Kidney tubule cell (primary cell): ENCODE results near the gene UMODL1.
A peak's percentile ranks its signal among the peaks of the same experiment; 100 is the strongest.

Experiments
- DNase-seq: peaks from one replicate; pipeline ENCODE4 v3.0.0-alpha.2; 2018; ENCODE audit warnings: low spot score

UMODL1 gene

GRCh38 chr21:42151948-42152220, 80.8 kb downstream of the UMODL1 start:
- DNase-seq: no peak

DNA sequence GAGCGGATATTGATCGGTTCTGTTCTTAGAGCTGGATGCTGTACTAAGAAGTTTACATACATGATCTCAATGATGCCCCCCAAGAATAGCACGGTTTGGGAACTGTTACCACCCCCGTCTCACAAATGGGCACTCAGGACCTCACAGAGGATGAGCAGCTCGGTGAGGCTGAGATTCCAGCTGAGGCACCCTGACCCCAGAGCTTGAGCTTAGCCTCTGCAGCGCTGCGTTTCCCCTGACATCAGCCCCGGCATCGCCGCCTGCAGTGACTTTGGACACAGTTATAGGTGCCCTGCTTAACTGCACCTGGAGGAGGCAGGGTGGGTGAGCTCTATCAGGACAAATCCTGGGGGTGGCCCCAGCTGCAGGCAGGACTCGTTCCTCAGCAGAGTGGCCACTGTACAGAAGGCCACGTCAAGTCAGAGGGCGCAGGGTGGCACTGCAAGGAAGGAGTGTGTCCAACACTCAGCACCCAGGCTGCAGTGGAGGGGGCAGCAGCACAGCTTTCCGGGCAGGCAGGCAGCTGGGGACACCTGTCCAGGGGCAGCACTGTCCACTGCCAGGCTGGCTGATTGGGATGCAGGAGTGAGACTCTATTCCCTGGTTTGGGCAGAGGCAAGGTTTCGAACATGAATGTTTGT, 82.0 kb downstream of the UMODL1 start:
- no peak for DNase-seq

DNA sequence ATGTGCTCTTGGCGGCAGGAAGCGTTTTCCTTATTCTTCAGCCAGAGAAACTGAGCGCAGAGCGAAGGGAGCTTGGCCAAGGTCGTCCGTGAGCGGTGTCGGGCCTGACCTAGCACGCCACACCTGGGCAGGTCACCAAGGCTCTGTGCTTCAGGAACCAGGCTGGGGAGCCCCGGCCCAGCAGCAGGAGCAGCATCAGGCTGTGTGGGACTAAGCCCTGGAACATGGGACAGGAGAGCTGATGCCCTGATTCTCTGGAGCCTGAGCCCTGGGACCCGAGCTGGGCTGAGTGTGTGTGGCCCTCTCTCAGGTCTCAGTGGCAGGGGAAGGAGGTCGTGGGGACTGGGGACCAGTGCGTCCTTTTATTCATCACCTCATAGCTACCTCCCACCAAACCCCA, 82.6 kb downstream of the UMODL1 start:
- DNase-seq: no peak

GRCh38 chr21:42154237-42155044, 83.3 kb downstream of the UMODL1 start:
- no peak for DNase-seq

- no peak for DNase-seq
These were observed 84.1 kb downstream of the UMODL1 start for GRCh38 chr21:42155045-42155855.

DNA sequence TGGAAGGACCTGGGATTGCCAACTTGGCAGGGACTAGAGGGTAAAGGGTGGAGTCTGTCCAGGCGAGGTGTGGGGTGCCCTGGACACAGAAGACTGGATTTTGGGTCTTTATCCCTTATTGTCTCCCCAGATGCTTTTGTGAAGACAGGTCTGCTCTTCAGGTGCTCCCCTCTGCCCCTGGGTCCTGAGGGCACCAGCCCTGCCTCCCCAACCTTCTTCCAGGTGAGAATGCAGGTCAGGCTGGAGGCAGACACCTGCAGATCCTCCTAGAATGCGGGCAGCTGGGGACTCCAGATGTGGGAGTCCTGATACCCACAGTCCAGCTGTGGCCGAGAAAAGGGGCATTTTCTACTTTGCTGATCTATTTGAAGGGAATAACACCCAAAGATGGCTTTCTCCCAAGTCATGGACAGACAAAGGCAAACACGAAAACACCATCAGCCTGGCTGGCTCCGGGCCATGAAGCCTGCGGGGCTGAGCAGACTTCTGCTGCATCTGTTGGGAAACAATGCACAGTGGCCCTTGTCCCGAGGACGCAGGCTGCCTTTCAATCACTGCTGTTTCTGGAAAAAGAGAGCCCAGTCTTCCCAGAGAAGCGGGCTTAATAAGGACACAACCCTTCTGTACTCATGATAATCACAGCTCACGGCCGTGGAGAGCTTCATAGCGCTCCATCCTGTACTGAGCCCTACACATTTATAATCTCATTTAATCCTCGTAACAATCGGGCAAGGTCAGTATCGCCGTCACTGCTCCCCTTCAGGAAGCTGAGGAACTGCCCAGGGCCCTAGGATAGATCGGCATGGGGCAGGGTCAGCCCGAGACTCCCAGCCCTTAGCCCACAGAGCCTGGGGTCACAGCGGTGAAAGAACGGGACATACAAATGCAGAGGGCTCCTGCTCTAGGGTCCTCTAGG, 85.8 kb downstream of the UMODL1 start:
- no peak for DNase-seq

- no peak for DNase-seq
These were observed 86.6 kb downstream of the UMODL1 start for GRCh38 chr21:42157606-42158310.

DNA sequence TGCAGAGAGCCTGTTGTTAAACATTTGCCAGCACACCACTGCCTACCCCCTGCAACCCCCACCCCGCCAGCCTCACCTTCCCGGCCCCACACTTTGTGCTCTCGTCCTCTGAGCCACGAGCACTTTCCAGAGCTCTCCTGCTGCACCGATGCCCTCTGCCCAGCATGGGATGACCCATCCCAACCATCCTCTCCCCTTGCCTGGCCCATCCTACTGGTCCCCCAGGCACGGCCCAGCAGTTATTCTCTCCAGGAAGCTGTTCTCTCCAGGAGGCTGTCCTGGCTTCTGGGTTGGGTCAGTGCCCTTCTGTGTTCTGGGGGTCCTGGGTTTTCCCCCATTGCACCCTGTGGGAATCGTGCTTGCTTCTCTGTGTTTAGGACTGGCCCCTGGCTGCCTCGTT, 87.7 kb downstream of the UMODL1 start:
- no peak for DNase-seq

DNA sequence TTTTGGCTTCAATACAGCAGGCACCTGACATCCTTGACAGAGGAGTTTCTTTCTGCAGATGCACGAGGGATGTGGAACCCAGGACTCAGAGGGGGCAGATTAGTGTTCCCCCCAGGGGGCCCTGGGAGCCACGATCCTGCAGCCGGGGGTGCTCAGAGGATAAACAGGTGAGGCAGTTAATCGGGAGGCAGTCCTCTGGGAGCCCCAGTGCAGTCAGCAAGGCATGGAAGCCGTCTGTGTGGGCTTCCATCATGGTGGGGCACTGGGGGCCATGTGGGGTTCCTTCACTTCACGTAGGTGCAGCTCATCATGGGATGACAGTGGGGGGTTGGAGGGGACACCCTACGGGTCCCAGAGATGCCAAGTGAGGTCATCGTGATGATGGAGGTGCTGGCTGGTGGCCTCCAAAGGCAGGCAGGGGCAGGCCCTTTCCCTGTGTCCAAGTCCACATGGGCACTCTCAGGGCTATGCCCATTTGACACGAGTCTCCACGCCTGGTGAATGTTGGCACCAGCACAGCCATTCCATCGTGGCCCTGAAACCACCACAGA, 88.5 kb downstream of the UMODL1 start:
- DNase-seq: no peak

DNA sequence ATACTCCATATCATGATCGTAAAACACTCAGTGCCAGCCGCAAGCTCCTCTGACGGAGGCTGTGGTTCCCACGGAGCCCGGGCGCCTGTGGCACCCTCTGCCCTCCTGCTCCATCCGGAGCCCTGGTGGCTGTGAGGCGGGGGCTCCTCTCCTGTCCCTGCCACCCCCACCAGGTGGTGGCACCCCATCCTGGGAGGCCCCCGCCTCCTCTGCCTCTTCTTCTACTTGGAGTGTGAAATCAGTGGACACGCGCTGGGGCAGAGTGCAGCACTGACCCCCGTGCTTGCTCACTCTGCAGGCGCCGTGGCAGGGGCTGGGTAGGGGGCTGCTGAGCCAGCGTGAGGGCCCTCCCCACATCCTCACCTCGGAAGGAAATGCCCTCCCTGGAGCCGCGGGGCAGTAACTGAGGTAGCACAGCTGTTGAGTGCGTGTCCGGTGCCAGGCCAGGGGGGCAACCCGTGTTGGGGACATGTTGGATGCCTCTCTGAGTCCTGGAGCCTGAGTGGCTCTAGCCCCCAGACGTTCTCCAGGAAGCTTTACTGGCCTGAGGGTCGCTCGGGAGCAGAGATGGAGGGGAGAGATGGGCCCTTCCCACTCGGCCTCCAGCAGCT, 89.1 kb downstream of the UMODL1 start:
- no peak for DNase-seq

GRCh38 chr21:42160765-42161164, 89.6 kb downstream of the UMODL1 start:
- no peak for DNase-seq

GRCh38 chr21:42161401-42161955, 90.4 kb downstream of the UMODL1 start:
- no peak for DNase-seq

GRCh38 chr21:42161956-42162681, 91.0 kb downstream of the UMODL1 start:
- DNase-seq: no peak

DNA sequence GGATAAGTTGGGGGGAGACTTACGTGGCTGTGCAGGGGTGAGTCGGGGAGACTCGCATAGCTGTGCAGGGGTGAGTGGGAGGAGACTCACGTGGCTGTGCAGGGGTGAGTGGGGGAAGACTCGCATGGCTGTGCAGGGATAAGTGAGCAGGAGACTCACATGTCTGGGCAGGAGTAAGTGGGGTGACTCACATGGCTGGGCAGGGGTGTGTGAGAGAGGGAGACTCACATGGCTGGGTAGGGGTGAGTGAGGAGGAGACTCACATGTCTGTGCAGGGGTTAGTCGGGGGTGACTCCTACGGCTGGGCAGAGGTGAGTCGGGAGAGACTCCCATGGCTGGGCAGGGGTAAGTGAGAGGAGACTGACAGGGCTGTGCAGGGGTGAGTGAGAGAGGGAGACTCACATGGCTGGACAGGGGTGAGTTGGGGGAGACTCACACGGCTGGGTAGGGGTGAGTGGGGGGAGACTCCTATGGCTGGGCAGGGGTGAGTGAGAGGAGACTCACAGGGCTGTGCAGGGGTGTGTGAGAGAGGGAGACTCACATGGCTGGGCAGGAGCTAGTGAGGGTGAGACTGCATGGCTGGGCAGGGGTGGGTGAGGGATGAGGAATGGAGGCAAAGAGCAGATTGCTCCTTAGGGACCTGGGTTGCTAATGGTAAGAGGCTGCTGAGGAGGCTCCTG, 91.9 kb downstream of the UMODL1 start:
- peak; percentile 21 for DNase-seq

DNA sequence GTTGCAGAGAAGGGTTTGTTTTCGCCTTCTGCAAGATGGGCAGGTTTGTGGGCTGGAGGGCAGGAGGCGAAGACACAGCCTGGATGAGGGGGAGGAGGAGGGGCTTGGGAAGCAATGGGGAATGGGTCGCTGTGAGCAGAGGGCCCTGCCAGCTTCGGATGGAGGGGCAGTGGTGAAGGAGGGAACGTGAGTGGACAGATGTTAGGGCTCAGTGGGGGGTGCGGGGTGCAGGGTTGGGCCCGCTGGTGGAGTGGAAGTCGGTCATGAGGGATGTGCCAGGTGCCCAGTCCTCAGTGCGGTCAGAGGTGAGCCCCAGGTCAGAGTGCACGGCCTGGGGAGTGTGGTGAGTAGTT, 92.4 kb downstream of the UMODL1 start:
- no peak for DNase-seq

GRCh38 chr21:42164064-42164789, 93.1 kb downstream of the UMODL1 start:
- DNase-seq: peak; percentile 25

DNA sequence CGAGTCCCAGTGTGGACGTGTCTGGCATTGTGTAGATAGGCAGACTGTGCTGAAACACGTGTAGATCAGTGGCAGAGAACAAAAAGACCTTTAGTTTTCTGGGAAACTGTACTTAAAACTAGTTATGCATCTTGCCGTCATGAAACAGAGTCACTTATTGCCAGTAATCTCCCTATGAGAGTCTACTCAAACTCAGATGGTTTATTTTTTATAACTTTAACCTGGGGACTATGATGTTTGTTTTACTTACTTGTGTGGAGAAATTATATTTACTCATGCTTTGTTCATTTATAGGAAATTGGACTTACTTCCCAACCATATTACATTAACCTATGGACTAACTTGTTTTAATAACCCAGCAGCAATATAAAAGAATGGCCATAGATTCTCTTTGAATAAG, 93.7 kb downstream of the UMODL1 start:
- no peak for DNase-seq

GRCh38 chr21:42165901-42166300, 94.8 kb downstream of the UMODL1 start:
- no peak for DNase-seq
